Tibial artery (tissue), 4 donors: ENCODE measurements around the gene SDK1.

Experiments
- DNase-seq, 2 donors: peaks; one replicate each; pipeline ENCODE4 v3.0.0-alpha.2; 2019
- H3K27ac ChIP-seq, 2 donors: fragments of 200-600 bp; sonication (generic) in 1 of 2; 1 replicate in 1 of 2; 2 replicates in 1 of 2; pipeline ENCODE4 v1.5.1; 2018 to 2019; ENCODE audit warnings: mild to moderate bottlenecking in 1 of 2
- H3K27me3 ChIP-seq, 2 donors: fragments of 200-600 bp; sonication (generic) in 1 of 2; one replicate each; pipeline versions ENCODE4 v1.5.1 to v1.6.0; 2016 to 2019
- H3K36me3 ChIP-seq, 3 donors: fragments of 200-600 bp; sonication (generic) in 2 of 3; one replicate each; pipeline ENCODE4 v1.5.1; 2016 to 2019; ENCODE audit warnings: mild to moderate bottlenecking in 2 of 3
- H3K4me1 ChIP-seq, 4 donors: fragments of 200-600 bp; sonication (generic) in 2 of 4; 1 replicate in 3 of 4; 2 replicates in 1 of 4; pipeline ENCODE4 v1.5.1; 2016 to 2019
- H3K4me3 ChIP-seq, 2 donors: fragments of 200-600 bp; sonication (generic) in 1 of 2; 1 replicate in 1 of 2; 2 replicates in 1 of 2; pipeline ENCODE4 v1.5.1; 2018 to 2019; ENCODE audit warnings: mild to moderate bottlenecking in 2 of 2
- H3K9me3 ChIP-seq, 3 donors: fragments of 200-600 bp; sonication (generic) in 1 of 3; one replicate each; pipeline ENCODE4 v1.5.1; 2016 to 2019
- intact Hi-C: fragments of 100-400 bp; cut with DNase I; formaldehyde crosslinking; loops from one replicate; pipeline ENCODE4 v1.15.0; 2023; ENCODE audit warnings: low total_unique reads
- TF ChIP-seq, protein P1 (sequence below), 2 experiments: fragments of 200-600 bp in 1 of 2; fragments of 450-650 bp in 1 of 2; IDR thresholded peaks; one replicate each; pipeline ENCODE4 v1.5.1; 2017 to 2019; ENCODE audit warnings: antibody characterized with exemption in 2 of 2, mild to moderate bottlenecking in 1 of 2, moderate library complexity in 1 of 2

Gene SDK1

DNA sequence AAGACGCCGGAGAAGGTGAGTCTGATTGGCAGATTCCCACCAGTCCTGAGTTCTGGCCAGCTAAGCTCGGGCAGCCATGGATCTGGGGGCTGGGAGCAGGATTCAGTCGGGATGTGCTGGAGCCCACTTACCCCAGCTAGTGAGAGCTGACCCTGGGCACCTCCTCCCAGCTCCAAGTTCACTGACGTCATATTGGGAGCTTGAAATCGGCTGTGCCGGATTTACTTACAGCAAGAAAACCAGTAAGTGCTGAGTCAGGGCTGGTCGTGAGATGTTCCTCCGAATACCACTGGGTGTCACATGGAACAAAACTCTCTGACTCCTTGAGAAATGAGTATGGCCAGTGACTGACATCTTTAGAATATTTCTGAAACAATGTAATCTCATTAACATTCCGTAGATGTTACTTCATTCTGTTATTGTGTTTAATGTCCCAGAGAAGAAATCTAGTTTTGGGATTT lies 621.2 kb downstream of the SDK1 start:
- H3K27ac ChIP-seq, result peak overlapping the region in 1 of 2 donors; percentile 35
- peak in 1 of 2 donors; percentile 41 for DNase-seq

DNA sequence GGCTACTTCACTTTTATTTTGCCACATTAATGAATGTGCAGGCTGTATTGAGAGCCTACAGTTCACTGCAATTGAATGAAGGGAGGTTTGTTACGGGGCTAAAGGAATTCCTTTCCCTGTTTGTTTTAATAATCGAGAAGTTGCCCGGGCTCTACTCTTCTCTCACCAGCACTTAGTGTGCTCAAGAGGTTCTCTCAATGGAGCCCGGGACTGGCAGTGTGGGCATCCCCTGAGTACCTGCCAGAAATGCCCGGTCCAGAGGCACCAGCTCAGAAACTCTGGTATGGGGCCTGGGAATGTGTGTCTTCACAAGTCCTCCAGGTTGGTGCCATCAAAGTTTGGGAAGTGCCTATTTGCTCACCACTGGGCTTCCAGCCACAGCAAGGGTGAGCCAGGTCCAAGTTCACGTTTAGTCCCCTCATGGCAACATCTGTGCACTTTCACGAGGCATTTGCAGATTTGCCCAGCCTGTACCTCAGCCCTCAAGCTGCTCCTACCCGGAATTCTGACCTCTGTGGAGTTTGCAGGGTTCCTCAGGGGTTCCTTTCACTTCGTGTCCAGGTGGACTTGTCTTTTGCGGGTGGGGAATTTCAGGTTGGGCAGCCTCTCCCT lies 622.4 kb downstream of the SDK1 start:
- TF ChIP-seq, protein P1, sequence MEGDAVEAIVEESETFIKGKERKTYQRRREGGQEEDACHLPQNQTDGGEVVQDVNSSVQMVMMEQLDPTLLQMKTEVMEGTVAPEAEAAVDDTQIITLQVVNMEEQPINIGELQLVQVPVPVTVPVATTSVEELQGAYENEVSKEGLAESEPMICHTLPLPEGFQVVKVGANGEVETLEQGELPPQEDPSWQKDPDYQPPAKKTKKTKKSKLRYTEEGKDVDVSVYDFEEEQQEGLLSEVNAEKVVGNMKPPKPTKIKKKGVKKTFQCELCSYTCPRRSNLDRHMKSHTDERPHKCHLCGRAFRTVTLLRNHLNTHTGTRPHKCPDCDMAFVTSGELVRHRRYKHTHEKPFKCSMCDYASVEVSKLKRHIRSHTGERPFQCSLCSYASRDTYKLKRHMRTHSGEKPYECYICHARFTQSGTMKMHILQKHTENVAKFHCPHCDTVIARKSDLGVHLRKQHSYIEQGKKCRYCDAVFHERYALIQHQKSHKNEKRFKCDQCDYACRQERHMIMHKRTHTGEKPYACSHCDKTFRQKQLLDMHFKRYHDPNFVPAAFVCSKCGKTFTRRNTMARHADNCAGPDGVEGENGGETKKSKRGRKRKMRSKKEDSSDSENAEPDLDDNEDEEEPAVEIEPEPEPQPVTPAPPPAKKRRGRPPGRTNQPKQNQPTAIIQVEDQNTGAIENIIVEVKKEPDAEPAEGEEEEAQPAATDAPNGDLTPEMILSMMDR (IDR thresholded peaks at IDR 0.05), result no peak
- H3K36me3 ChIP-seq, result no peaks in the 10 kb centered on the region
- intact Hi-C loops, result no loop called here
- H3K27me3 ChIP-seq, result no peaks in the 10 kb centered on the region
- no peak overlapping the region for H3K4me3 ChIP-seq
- no peak overlapping the region for H3K27ac ChIP-seq
- H3K9me3 ChIP-seq, result no peaks in the 10 kb centered on the region
- H3K4me1 ChIP-seq, result peaks cover 0 to 10% (median 0%) of the 10 kb centered on the region in 4 donors
- no peak for DNase-seq

More for the DNA sequence above, 621.2 kb downstream of the SDK1 start:
- Histone ChIP-seq H3K4me3 (no peak overlapping the region), H3K9me3 (no peaks in the 10 kb centered on the region), H3K36me3 (no peaks in the 10 kb centered on the region), H3K27me3 (no peaks in the 10 kb centered on the region), H3K4me1 (peaks cover 0 to 10% (median 0%) of the 10 kb centered on the region in 4 donors)
- TF ChIP-seq, protein P1 (IDR thresholded peaks at IDR 0.05), result peak; percentile 30 to 36
- intact Hi-C loops, result no loop called here

DNA sequence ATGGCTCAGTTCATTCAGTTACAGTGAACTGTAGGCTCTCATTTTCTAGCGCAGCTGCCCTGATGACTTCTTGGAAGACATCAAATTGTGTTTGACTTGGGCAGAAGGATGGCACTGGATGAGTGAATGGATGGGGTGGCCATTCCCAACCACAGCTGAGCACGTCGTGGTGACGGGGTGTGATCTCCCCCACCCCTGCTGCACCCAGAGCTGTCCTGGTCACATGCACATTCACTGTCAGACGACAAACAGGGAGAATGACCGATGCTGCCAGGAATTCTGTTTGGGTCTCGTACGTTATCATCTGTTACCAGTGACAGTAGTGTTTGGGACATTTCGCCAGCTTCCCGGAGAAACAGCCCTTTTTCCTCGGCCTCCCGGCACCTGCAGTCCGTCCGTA lies 623.2 kb downstream of the SDK1 start:
- H3K4me1 ChIP-seq, result peaks cover 0 to 10% (median 0%) of the 10 kb centered on the region in 4 donors
- H3K9me3 ChIP-seq, result no peaks in the 10 kb centered on the region
- H3K4me3 ChIP-seq, result no peak overlapping the region
- H3K27ac ChIP-seq, result no peak overlapping the region
- DNase-seq, result no peak
- TF ChIP-seq, protein P1 (IDR thresholded peaks at IDR 0.05), result no peak
- H3K27me3 ChIP-seq, result no peaks in the 10 kb centered on the region
- intact Hi-C loops, result no loop called here
- H3K36me3 ChIP-seq, result no peaks in the 10 kb centered on the region

DNA sequence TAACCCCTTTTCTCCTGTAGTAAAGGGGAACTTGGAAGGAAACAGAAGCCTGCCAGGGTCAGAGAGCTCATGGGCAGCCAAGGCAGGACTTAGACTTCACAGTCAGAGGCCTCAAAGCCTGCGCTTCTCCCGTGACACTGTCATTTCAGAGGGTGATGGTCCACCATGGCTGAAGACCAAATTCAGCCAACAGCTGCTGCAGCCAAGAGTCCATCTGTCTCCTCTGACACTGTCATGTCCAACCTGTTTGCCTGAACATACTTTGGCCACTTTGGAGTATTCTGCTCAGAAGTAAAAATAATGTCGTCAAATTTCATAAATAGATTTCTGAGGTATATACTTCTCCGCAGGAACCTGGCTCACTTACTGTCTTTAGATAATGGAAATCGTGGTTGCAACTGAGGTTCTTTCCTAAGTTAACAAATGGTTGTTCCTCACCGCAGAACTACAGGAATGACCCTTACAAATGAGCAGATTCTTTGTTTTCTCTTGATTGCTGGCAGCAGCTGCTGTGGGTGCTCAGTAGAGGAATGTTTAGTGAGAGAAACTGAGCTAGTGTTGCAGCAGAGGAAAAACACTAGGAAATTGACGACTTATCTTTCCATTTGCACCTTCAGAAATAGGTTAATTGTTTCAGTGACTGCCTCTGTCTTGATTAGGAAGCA lies 626.5 kb downstream of the SDK1 start:
- TF ChIP-seq, protein P1 (IDR thresholded peaks at IDR 0.05), result no peak
- Histone ChIP-seq H3K36me3 (no peaks in the 10 kb centered on the region), H3K27ac (no peak overlapping the region), H3K4me1 (peaks cover 0 to 3% (median 0%) of the 10 kb centered on the region in 4 donors), H3K9me3 (no peaks in the 10 kb centered on the region), H3K4me3 (no peak overlapping the region), H3K27me3 (no peaks in the 10 kb centered on the region)
- no peak for DNase-seq
- intact Hi-C loops, result no loop called here

DNA sequence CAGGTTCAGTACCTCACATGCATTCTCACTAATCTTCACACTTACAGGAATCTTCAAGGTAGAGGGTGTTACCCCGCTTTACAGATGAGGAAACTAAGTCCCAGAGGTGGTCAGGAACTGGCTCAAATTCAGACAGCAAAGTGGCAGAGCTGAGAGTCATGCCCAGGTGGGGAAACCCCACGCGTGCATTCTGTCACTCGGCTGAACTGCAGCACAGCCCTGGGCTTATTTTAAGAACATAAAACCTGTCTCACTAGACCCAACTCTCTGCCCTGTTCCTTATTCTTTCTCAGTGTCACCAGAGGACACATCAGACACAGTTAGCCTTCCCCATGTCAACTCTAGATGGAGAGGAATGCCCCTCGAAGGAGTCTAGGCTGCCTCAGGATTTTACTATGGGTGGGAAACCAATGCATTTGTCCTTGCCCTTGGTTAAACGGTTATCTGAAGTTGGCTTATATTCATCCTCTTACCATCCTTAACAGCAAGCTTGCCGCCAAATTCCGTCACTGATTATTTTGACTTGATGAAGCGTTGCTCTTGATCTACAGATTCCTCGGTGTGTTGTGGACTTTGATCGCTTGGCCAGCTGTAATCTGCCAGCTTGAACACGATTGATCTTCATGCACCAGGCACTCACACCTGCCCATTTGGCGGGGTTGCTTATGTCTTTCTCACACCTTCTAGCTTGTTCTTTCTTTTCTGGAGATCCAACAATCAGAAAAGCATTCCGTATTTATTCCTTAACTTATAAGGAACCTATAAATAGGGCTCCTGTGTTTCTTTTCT lies 627.9 kb downstream of the SDK1 start:
- Histone ChIP-seq H3K27me3 (no peaks in the 10 kb centered on the region), H3K27ac (no peak overlapping the region), H3K4me3 (no peak overlapping the region), H3K4me1 (no peaks in the 10 kb centered on the region), H3K9me3 (no peaks in the 10 kb centered on the region), H3K36me3 (no peaks in the 10 kb centered on the region)
- TF ChIP-seq, protein P1 (IDR thresholded peaks at IDR 0.05), result no peak
- intact Hi-C loops, result no loop called here
- no peak for DNase-seq
